GM19328 (cell line): ENCODE results near the gene SLC16A4.
"Not testable (repeated sequence)": the region's sequence is repeated elsewhere in the genome, so short reads cannot be mapped to it uniquely, and the experiment has no call there.

Source experiments
- ATAC-seq: cut with Tn5 transposase; IDR thresholded peaks from one replicate; pipeline ENCODE4 v1.9.1; 2021; ENCODE audit warnings: mild to moderate bottlenecking, moderate library complexity; ENCODE audit not compliant: unreplicated experiment

The SLC16A4 gene

DNA sequence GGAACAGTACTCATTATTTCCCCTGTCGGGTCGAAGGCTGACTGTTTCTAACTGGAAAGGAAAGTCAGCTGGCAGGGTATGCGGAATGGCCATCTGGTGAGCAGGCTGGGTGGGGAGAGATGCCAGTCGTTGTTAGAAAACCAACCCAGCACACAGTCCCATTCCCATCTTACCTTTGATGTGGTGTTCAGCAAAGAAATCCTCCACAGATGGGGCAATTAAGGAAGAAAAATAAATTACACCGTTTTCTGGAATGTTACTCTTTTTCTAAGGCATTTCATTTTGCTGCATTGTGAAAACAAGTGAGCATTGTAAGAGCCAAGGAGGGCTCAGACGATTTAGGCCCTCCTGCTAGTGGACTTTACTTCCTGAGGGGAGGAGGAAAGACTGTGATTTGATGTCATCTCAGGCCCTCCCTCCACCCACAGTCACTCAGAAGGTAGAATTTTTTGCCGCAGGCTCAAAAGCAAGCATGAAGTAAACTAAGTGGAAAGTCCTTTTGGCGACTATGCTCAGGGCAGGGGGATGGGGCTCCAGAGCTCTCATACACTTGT lies at the start of gene SLC16A4:
TSS of gene SLC16A4 (minus strand) at position 335 of the 554 bp plus-strand sequence. CDS start 1,703 bp downstream, outside the sequence.
- no peak for ATAC-seq

DNA sequence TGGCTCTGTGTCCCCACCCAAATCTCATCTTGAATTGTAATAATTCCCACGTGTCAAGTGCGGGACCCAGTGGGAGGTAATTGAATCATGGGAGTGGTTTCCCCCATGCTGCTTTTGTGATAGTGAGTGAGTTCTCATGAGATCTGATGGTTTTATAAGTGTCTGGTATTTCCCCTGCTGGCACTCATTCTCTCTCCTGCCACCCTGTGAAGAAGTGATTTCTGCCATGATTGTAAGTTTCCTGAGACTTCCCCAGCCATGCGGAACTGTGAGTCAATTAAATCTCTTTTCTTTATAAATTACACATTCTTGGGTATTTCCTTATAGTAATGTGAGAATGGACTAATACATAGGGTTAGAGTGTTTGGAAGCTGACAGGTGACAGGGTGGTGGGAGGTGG lies 49.0 kb upstream of the SLC16A4 start:
- ATAC-seq, result not testable (repeated sequence)

GRCh38 chr1:110438893-110439292 lies 48.1 kb upstream of the SLC16A4 start:
- no peak for ATAC-seq

DNA sequence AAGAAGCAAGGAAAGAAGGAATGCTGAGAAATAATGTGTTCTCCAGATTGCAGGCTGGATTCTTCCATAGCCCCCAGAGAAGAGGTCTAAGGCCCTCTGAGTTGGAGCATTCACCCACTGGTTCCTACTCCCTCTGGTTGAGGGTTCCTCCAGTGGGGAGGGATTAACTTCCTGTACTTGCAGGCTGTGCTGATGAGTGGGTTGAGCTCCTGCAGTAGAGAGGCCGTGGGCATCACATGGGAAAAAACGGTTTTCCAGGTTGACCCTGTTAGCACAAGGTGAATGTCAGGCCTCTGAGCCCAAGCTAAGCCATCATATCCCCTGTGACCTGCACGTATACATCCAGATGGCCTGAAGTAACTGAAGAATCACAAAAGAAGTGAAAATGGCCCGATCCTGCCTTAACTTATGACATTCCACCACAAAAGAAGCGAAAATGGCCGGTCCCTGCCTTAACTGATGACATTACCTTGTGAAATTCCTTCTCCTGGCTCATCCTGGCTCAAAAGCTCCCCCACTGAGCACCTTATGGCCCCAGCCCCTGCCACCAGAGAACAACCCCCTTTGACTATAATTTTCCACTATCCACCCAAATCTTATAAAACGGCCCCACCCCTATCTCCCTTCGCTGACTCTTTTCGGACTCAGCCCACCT lies 46.9 kb upstream of the SLC16A4 start:
- ATAC-seq, result not testable (repeated sequence)

DNA sequence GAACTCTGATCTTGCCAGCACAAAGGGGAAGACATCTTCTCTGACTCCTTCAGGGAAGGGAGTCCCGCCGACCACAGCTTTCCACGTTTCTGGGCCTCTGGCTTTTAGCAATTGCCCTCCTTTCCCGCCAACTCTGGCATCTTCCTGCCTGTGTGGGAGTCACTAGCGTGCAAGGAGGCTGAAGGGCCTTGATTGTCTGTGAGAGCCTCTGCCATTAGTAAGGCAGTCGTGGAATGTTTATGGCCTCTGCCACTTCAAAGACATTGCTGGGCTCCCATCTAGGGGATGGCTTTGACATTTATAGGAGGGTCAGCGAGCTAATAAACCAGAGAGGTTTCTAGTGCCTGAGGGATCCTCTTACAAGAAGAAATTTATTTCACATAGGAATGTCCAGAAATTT lies 45.8 kb upstream of the SLC16A4 start:
- no peak for ATAC-seq

DNA sequence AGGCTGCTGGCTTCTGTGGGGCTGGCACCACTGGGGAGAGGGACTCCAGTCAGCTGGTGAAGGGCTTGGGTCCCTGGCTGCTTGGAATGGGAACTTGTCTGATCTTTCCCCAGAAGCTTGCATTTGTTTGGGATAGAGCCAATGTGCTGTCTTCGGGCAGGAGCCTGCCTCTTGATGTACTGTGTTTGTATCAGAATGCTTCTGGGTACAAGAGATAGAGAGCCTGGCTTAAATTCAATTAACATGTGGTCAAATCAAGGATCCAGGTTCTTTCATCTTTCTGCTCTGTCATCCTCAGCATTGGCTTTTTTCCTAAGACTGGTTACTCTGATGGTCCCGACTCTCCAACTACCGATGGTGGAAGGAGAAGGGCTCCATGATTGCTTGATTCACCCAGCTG lies 44.1 kb upstream of the SLC16A4 start:
- no peak for ATAC-seq

DNA sequence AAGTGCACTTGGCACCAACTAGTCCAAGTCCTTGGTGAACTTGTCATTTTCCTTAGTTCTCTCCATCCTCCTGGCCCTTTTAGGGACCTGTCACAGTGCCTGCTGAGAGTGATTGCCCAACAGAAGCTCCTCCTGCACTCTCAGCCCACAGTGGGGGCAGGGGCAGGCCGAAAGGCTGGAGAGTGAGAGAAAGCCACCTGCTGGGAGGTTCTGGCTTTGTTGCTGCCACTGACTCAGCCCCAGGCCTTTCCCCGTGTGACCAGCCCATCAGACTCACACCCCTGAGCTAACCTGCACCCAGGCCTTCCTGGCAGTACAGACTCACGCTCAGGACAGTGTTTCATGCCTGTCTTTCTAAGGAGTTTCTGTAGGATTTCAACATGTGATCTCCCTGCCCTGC lies 43.0 kb upstream of the SLC16A4 start:
- ATAC-seq, result no peak

DNA sequence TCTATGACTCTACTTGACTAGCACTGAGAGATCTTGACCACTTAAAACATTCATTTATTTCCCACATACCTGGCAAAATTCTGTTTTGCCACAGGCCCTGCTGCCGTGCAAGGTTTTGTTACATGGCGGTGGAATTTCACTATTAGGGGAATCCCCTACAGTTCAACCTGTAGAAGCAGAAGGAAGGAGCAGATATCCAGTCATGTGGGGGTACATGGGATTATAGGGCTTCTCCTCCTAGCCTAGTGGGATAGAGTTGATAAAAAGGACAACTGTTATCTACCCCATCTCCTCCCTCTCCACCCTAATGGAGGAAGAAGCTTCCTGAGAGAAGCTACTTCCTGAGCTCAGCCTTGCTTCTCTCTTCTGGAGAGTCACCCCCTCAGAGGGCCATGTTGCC lies 42.4 kb upstream of the SLC16A4 start:
- ATAC-seq, result no peak

DNA sequence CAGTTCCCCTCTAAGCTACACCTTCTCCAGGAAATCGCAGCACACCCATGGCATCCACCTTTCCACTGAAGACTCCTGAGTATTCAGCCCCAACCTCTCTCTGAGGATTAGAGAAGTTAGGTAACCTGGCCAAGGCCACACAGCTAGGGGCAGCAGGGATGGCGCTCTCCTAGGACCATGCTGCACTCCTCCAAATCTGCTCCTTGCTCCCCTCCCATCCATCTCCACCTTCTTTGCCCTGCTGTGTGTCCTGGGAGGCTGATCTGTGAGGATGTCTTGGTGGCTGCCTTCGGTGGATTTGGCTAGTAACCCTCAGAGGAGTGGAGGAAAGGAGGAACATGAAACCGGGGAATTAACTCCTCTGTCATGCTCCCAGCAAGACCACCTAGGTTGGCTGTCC lies 40.1 kb upstream of the SLC16A4 start:
- ATAC-seq, result no peak

DNA sequence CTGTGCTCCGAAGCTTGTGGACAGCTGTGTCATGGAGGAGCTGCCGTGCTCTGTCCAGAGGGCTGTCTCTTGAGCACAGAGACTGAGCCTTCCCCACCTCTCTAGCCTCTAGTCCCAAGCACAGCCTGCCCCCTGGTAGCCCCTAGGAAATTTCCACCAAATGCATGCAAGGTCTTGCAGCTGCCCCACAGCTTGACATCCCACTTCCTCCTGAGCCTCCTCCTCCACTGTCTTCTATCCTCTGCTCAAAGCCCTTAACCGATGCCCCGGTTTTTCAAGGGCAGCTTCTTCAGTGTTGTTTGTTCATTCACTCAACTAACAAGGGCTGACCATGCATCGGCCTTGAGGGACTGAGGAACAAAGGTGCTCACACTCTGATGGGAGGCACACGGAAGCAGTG lies 39.5 kb upstream of the SLC16A4 start:
- no peak for ATAC-seq

DNA sequence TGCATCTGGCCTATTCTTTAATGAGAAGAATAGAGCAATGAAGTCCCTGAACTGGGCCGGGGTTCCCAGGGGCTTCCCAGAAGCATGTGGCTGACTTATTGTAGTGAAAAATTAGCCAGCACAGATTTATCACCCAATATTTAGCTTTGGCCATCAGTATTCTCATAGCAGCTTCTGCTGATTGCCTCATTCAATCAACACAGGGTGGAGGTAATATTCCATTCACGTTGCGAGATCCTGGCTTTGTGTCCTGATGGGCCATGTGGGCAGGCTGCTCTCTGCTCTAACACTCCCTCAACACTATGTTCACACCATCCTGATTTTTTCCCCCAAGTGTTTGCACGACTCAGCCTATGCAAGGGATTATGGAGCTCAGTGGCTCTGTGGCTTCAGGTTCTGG lies 38.1 kb upstream of the SLC16A4 start:
- no peak for ATAC-seq

GRCh38 chr1:110426854-110427253 lies 36.0 kb upstream of the SLC16A4 start:
- no peak for ATAC-seq

GRCh38 chr1:110425612-110426152 lies 34.9 kb upstream of the SLC16A4 start:
- no peak for ATAC-seq

DNA sequence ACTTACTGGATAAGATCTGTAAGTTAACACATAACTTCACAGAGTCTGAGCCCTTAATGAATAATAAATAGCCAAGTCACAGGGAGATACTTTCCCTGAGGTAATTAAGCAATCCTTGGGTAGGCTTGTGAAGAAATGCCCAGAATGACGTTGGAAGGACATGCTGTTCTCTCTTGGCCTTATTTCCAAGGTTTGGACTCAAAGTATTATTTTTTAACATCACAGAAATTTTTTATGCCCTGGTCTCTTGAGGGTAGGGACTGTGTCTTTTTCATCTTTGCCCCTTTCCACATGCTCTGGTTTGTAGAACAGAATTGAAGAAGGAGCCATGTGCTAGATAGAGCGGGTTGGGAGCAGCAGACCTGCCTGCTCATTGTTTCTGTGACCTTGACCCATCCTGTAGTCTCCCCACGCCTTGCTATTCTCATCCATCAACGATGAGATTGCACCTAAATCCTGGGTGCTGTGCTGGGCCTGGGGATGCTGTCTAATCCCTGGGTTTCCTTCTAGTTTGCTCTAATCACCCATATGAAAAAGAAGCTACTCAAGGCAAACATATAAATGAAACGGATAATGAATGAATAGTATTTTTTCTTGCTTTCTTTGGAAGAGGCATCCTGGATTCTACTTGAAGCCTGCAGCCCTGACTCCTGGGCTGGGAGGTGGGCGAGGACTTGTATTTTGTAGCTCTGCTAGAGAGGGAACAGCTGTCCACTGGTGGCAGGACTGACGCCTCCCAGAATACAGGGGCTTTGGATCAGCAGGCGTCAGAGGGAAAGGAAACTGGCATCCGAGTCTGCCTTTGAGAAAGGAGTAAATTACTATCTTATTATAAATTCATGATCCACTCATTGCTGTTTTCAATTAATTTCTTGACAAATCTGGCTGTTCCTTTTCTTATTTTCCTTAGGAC lies 34.1 kb upstream of the SLC16A4 start:
- ATAC-seq, result no peak

GRCh38 chr1:110420874-110421793 lies 30.3 kb upstream of the SLC16A4 start:
- ATAC-seq, result no peak

GRCh38 chr1:110420023-110420662 lies 29.3 kb upstream of the SLC16A4 start:
- no peak for ATAC-seq

- no peak for ATAC-seq
These were observed 27.9 kb upstream of the SLC16A4 start for GRCh38 chr1:110418729-110419128.

GRCh38 chr1:110413045-110413444 lies 22.2 kb upstream of the SLC16A4 start:
- ATAC-seq, result not testable (repeated sequence)

DNA sequence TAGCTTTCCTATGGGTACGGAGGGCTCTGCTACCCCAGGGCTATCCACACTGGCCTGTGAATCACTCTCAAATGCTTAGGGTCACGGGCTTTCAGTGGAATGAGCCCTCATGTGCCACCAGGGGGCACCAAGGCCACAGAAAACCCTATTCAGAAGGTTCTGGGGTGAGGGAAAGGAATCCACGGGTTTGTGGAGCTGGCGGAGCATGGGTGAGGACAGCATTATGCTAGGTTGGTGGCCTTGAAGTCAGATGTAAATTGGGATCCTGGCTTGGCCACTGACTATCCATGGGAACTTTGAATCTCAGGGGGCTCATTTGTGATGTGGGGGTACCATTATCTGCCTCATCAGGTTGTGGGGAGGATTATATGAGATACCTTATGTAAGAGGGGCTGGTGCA lies 21.8 kb upstream of the SLC16A4 start:
- no peak for ATAC-seq

DNA sequence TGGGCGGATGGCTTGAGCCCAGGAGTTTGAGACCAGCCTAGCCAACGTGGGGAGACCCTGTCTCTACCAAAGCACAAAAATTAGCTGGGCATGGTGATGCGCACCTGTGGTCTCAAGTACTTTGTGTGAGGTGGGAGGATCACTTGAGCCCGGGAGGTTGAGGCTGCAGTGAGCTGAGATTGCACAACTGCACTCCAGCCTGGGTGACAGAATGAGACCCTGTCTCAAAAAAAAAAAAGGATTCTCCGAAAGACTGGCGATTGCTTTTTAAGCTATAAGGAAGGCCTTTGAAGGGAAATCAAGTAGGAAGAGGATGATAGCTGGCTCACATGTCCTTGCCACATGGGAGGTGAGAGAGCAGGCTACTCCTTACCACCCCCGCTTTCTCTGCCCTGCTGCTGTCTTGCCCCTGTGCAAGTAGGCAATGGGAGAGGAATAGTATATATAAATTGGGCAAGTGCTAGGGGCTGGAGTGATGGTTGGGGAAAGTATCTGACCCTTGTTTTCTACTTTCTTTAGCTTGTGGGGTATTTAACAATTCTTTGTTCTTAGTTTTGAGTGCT lies 20.4 kb upstream of the SLC16A4 start:
- no peak for ATAC-seq
